NT2/D1 (cell line): Measurements from ENCODE around the gene HPS5.

ENCODE experiments used
- SUZ12 ChIP-seq: IDR thresholded peaks from 2 replicates; pipeline ENCODE4 v1.6.1; 2011; ENCODE audit not compliant: insufficient read length, insufficient read depth; ENCODE audit errors: extremely low read depth
- YY1 ChIP-seq: IDR thresholded peaks from 2 replicates; pipeline ENCODE4 v1.6.1; 2011; ENCODE audit not compliant: insufficient read length, insufficient read depth
- ZNF274 ChIP-seq: IDR thresholded peaks from 2 replicates; pipeline ENCODE4 v1.6.1; 2011; ENCODE audit warnings: mild to moderate bottlenecking, low read depth, low read length

DNA sequence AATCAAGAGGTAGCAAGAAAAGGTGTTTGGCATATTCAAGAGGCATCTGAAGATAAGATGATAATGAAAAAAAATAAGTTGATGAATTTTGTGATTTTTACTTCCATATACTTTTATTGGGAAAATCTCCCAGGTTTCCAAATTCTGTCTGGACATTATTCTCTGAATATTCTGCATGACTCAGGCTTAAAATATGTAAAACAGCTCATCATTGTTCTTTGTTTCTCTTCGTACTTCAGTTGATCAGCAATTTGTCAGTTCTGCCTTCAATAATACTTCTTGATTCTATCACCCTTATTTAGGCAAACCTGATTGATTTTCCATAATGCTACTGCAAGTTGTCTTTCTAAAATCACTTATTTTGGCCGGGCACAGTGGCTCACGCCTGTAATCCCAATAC, 30.6 kb upstream of the HPS5 start:
- TF ChIP-seq ZNF274: no peak
- no peak for TF ChIP-seq YY1
- TF ChIP-seq SUZ12: no peak
